Skeletal muscle tissue (tissue), 4 donors: ENCODE measurements around the gene SLC1A2. TPM values are rescaled to one million over a fixed set of nuclear protein-coding genes. Genes with fewer than 3 reads are reported as not detected.

Source experiments
- H3K27ac ChIP-seq: one replicate; pipeline ENCODE4 v1.7.0; 2013; ENCODE audit warnings: mild to moderate bottlenecking, low read depth, low read length, inconsistent platforms
- H3K27me3 ChIP-seq, 3 donors: one replicate each; pipeline ENCODE4 v1.7.0; 2013; ENCODE audit warnings: low read length in 3 of 3; ENCODE audit not compliant: control insufficient read depth in 3 of 3, insufficient read depth in 3 of 3
- H3K36me3 ChIP-seq, 3 donors: one replicate each; pipeline ENCODE4 v1.7.0; 2013; ENCODE audit warnings: low read length in 3 of 3; ENCODE audit not compliant: control insufficient read depth in 3 of 3, insufficient read depth in 3 of 3
- H3K4me1 ChIP-seq, 3 donors: one replicate each; pipeline ENCODE4 v1.7.0; 2013; ENCODE audit warnings: low read length in 3 of 3, mild to moderate bottlenecking in 3 of 3; ENCODE audit not compliant: control insufficient read depth in 3 of 3, insufficient read depth in 3 of 3
- H3K4me3 ChIP-seq, 3 donors: one replicate each; pipeline ENCODE4 v1.7.0; 2013; ENCODE audit warnings: low read length in 3 of 3
- H3K9ac ChIP-seq, 3 donors: one replicate each; pipeline ENCODE4 v1.7.0; 2013; ENCODE audit warnings: low read length in 3 of 3, mild to moderate bottlenecking in 3 of 3, moderate library complexity in 2 of 3, low read depth in 1 of 3
- H3K9me3 ChIP-seq, 3 donors: one replicate each; pipeline ENCODE4 v1.7.0; 2013; ENCODE audit warnings: low read length in 3 of 3; ENCODE audit not compliant: control insufficient read depth in 3 of 3
- total RNA-seq: library from RNA; depleted of rRNA; stranded (reverse); fragments of >200 nt; gene quantifications from one replicate; pipeline ENCODE4 v1.2.3, GENCODE V29; 2014
- donor health status: Osteomylitis.

Gene SLC1A2
- total RNA-seq, 1 donor from 2014 or later = 1.6 TPM

DNA sequence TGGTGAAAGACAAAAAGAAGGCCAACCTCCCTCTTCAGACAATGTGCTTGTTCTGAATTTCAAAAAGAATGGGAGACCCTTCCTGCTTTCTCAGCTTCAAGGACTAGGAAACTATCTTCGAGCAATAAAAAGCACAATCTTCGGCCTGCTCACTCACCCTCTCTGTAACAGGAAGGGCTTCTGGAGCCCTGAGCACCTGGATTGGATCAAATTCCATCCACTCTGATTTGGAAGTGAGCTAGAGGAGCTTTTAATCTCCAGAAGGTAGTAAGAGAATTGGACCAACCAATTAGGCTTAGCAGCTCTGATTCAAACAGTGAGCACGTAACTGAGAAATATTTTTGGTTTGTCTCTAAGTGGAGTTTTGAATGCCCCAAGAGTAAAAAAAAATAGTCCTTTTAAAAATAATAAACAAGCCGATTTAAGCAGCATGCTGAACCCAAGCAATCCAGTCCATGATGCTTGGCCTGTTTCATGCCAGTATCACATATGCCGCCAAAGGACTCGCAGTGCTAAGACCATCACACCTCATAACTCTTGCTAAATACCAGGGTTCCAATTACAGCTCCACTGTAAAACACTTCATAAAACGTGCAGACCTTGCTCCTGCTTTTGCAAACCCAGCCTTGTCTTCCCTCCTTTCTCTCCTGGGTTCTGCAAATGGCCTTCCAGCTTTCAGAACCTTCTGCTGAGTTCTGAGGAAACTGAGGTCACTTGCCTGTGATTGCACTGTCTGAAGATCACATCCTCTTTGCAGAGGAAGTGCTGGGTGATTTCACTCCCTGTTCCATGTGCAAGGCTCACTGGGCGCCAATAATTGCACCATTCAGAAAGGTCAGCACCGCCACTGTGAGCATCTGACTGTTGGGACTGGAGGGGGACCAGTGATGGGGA, 74.4 kb downstream of the SLC1A2 start:
- Histone ChIP-seq H3K9ac (no peak overlapping the region), H3K27me3 (peaks cover 0 to 7% (median 0%) of the 10 kb centered on the region in 3 donors), H3K27ac (no peak overlapping the region), H3K4me3 (no peak overlapping the region), H3K9me3 (no peaks in the 10 kb centered on the region), H3K4me1 (peaks cover 14 to 19% (median 14%) of the 10 kb centered on the region in 3 donors), H3K36me3 (no peaks in the 10 kb centered on the region)

GRCh38 chr11:35343033-35343598, 76.2 kb downstream of the SLC1A2 start:
- H3K27me3 ChIP-seq = peaks cover 0 to 7% (median 0%) of the 10 kb centered on the region in 3 donors
- peaks cover 14 to 20% (median 14%) of the 10 kb centered on the region in 3 donors for H3K4me1 ChIP-seq
- H3K9ac ChIP-seq = no peak overlapping the region
- no peak overlapping the region for H3K4me3 ChIP-seq
- no peak overlapping the region for H3K27ac ChIP-seq
- no peaks in the 10 kb centered on the region for H3K9me3 ChIP-seq
- H3K36me3 ChIP-seq = no peaks in the 10 kb centered on the region

DNA sequence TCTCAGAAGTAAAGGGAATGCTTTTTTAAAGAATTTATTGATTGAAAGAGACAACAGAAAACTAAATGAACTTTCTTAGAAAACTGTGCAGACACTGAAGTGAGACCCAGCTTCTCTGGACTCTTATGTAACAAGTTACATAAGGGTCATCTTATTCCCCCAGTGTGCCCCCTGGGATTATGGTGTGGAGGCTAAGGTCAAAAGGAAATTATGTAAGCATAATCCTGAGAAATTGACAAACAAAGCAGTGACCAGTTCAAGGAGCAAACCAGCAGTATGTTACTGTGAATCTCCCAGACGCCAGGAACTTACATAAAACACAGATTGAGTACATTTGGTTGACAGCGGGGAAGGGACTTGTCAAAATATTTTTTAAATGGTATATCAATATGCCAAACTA, 78.6 kb downstream of the SLC1A2 start:
- Histone ChIP-seq H3K4me1 (peaks cover 7 to 23% (median 12%) of the 10 kb centered on the region in 3 donors), H3K9ac (no peak overlapping the region), H3K36me3 (no peaks in the 10 kb centered on the region), H3K9me3 (no peaks in the 10 kb centered on the region), H3K4me3 (no peak overlapping the region), H3K27ac (no peak overlapping the region), H3K27me3 (no peaks in the 10 kb centered on the region)

GRCh38 chr11:35340071-35340470, 79.3 kb downstream of the SLC1A2 start:
- H3K4me1 ChIP-seq = peaks cover 7 to 19% (median 8%) of the 10 kb centered on the region in 3 donors
- H3K9me3 ChIP-seq = no peaks in the 10 kb centered on the region
- peak overlapping the region; percentile 7 for H3K27ac ChIP-seq
- no peak overlapping the region for H3K4me3 ChIP-seq
- no peak overlapping the region for H3K9ac ChIP-seq
- no peaks in the 10 kb centered on the region for H3K27me3 ChIP-seq
- no peaks in the 10 kb centered on the region for H3K36me3 ChIP-seq

GRCh38 chr11:35338921-35339320, 80.4 kb downstream of the SLC1A2 start:
- H3K4me1 ChIP-seq = peaks cover 3 to 10% (median 7%) of the 10 kb centered on the region in 3 donors
- H3K27me3 ChIP-seq = no peaks in the 10 kb centered on the region
- no peaks in the 10 kb centered on the region for H3K9me3 ChIP-seq
- H3K4me3 ChIP-seq = no peak overlapping the region
- H3K36me3 ChIP-seq = no peaks in the 10 kb centered on the region
- no peak overlapping the region for H3K9ac ChIP-seq
- H3K27ac ChIP-seq = no peak overlapping the region

DNA sequence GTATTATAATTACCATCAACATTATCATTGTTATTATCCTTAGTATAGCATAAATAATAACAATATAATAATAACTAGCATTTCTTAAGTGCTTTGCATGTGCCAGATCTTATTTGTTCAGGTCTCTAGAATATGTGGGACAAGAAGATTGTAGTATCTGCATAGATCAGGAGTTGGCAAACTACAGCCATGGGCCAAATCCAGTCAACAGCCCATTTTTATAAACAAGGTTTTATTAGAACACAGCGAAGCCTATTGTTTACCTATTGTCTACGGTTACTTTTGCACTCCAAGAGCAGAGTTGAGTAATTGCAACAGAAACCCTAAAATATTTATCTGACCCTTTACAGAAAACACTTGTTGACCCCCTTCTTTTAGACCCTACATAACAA, 81.4 kb downstream of the SLC1A2 start:
- Histone ChIP-seq H3K4me1 (peaks cover 3 to 10% (median 7%) of the 10 kb centered on the region in 3 donors), H3K4me3 (no peak overlapping the region), H3K27me3 (no peaks in the 10 kb centered on the region), H3K27ac (no peak overlapping the region), H3K9me3 (no peaks in the 10 kb centered on the region), H3K36me3 (no peaks in the 10 kb centered on the region), H3K9ac (no peak overlapping the region)

DNA sequence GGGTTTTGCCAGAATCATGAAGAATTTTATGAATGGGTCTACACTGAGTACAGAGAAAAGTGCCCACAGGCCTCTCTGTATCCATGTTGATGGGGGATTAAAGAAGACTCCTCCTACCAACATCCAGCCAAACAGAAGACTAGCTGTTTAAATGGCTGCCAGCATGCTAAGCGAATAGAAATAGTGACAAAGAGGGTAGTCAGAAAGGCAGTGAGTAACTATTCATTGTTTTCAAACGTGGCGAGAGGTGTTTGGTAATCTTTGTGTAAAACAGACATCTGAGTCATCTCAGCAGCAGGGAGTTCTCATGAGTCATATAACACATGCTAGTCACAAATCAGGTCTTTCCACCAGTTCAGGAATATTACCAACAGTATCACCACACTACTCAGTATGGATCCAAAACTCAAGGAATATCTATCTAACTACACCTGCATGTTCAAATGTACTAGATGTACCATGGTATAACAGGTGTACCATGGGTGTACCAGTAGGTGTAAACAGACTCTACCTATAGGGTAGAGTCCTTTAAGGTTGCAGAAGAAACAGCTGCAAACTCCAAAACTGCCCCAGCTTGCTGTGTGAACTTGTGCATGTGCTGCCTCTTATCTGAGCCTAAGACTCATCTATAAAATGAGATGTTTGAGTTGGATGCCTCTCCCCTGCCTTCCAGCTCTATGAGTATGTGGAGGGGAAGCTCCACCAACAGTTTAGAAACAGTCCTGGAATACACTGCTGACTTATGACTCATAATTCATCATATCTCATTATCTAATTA, 82.0 kb downstream of the SLC1A2 start:
- no peak overlapping the region for H3K27ac ChIP-seq
- H3K27me3 ChIP-seq = no peaks in the 10 kb centered on the region
- H3K4me3 ChIP-seq = no peak overlapping the region
- H3K36me3 ChIP-seq = no peaks in the 10 kb centered on the region
- H3K9ac ChIP-seq = no peak overlapping the region
- peaks cover 3 to 10% (median 7%) of the 10 kb centered on the region in 3 donors for H3K4me1 ChIP-seq
- H3K9me3 ChIP-seq = no peaks in the 10 kb centered on the region

GRCh38 chr11:35336726-35337125, 82.6 kb downstream of the SLC1A2 start:
- Histone ChIP-seq H3K27me3 (no peaks in the 10 kb centered on the region), H3K27ac (no peak overlapping the region), H3K4me1 (peaks cover 3 to 10% (median 7%) of the 10 kb centered on the region in 3 donors)

DNA sequence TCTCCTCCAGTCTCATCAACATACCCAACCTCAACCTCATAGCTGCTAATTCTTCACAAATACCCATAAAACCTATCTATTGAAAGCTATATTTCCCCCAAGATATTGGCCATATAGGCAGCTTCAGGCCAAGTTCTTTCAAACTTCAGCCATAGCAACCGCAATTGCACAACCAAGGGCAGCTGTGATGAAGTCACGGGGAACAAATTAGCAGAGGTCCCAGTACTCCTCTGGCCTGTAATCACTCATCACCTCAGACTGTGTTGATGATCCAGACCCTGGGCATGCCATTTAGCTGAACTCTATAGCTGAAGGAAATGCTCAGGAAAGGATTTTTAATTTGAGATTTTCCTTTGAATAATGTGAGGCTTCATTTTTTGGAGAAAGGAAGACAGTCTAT, 84.1 kb downstream of the SLC1A2 start:
- no peaks in the 10 kb centered on the region for H3K36me3 ChIP-seq
- no peak overlapping the region for H3K27ac ChIP-seq
- H3K27me3 ChIP-seq = no peaks in the 10 kb centered on the region
- no peaks in the 10 kb centered on the region for H3K9me3 ChIP-seq
- H3K4me1 ChIP-seq = peaks cover 3 to 12% (median 3%) of the 10 kb centered on the region in 3 donors
- H3K9ac ChIP-seq = no peak overlapping the region
- no peak overlapping the region for H3K4me3 ChIP-seq

More at GRCh38 chr11:35336726-35337125, 82.6 kb downstream of the SLC1A2 start:
- Histone ChIP-seq H3K9ac (no peak overlapping the region), H3K4me3 (no peak overlapping the region), H3K9me3 (no peaks in the 10 kb centered on the region), H3K36me3 (no peaks in the 10 kb centered on the region)
